ENCODE data around the gene MUCL1. TPM values are rescaled to one million over a fixed set of nuclear protein-coding genes. Genes with fewer than 3 reads are reported as not detected.

MUCL1 gene
- total and polyA plus RNA-seq, 2 of the 8 experiments (the other 6 are each of a cell fraction or from before 2014, with no cell fraction given) = not detected

DNA sequence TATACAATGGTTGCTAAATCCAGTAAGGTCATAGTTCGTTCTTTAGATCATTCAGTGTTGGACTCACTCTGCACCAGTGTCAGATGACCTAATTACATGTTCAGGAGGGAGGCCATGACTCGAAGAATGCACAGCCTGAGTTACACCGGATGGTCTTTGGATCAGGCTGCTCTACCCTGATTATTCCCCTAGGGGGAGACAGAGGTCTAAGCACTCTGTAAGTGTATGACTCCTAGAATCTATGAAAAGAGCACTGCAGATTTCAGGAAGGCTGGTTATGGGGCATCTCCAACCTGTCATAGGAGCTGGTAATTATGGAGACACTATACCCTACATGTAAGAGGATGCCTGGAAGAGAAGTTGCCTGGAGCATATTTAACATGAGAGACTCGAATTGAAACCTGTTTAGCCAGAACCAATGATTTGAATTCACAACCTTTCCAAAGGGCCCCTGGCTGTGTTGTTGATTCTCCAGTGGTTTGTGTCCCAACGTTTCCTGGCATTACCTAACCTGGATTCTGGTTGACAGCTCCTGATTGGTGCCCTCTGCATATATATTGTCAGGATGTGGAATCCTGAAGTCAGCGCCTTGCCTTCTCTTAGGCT lies at the start of gene MUCL1 (continued):
- TF ChIP-seq CTBP2 (IDR thresholded peaks at IDR 0.05; ENCODE audit: borderline replicate concordance, insufficient read depth, insufficient read length, low read length) = no peak
- 0 out of 2 replicates have a peak, but pooled peaks have one; percentile 47 for TF ChIP-seq YY1 (IDR thresholded peaks at IDR 0.05; ENCODE audit: low read depth, low read length)
